H1 (cell line): ENCODE results near the gene TBC1D30. TPM values are rescaled to one million over a fixed set of nuclear protein-coding genes. Genes with fewer than 3 reads are reported as not detected.

Source experiments
- CTCF ChIA-PET: fragments of 300-600 bp; sonication (Branson Sonifier 250); formaldehyde crosslinking; loops from one replicate; lab custom pipeline; 2021; ENCODE audit not compliant: partially characterized antibody; lab: Charles Lee
- POLR2A ChIA-PET: fragments of 300-600 bp; sonication (Branson Sonifier 250); formaldehyde crosslinking; loops from one replicate; lab custom pipeline; 2021; ENCODE audit warnings: inconsistent platforms; ENCODE audit not compliant: partially characterized antibody; lab: Charles Lee
- DNase-seq, 2 experiments: peaks; one replicate each; pipeline versions ENCODE4 v3.0.0 to v3.0.0-alpha.2; 2010 to 2022; ENCODE audit warnings: low spot score in 2 of 2, low read depth in 1 of 2, mixed read lengths in 1 of 2
- FAIRE-seq: peaks from 2 replicates; lab custom pipeline; 2011; peaks lifted over from hg19 to GRCh38; lab: Jason Lieb, UNC
- H2AFZ ChIP-seq: 2 replicates; pipeline ENCODE4 v1.8.1; 2012; ENCODE audit warnings: low read length, inconsistent platforms
- H2AK5ac ChIP-seq: 2 replicates; pipeline ENCODE4 v1.6.1; 2013; ENCODE audit warnings: low read depth, low read length
- H2BK120ac ChIP-seq: replicated peaks from 2 replicates; pipeline ENCODE3; 2013; ENCODE audit warnings: low read depth, low read length, inconsistent platforms
- H2BK12ac ChIP-seq: 2 replicates; pipeline ENCODE4 v1.6.1; 2013; ENCODE audit warnings: low read depth, low read length
- H2BK15ac ChIP-seq: 2 replicates; pipeline ENCODE4 v1.6.1; 2013; ENCODE audit warnings: low read length
- H2BK20ac ChIP-seq: 2 replicates; pipeline ENCODE4 v1.6.1; 2013; ENCODE audit warnings: low read length
- H2BK5ac ChIP-seq: 2 replicates; pipeline ENCODE4 v1.6.1; 2013; ENCODE audit warnings: low read depth, low read length
- H3K14ac ChIP-seq: 2 replicates; pipeline ENCODE4 v1.6.1; 2013; ENCODE audit warnings: inconsistent platforms; ENCODE audit not compliant: insufficient read length
- H3K18ac ChIP-seq: 2 replicates; pipeline ENCODE4 v1.6.1; 2013; ENCODE audit warnings: low read length; ENCODE audit errors: extremely low read depth
- H3K23ac ChIP-seq: 2 replicates; pipeline ENCODE4 v1.6.1; 2013; ENCODE audit warnings: inconsistent platforms; ENCODE audit not compliant: insufficient read length
- H3K23me2 ChIP-seq: 2 replicates; pipeline ENCODE4 v1.6.1; 2013; ENCODE audit warnings: low read depth, low read length
- H3K27ac ChIP-seq: 2 replicates; pipeline ENCODE4 v1.6.1; 2011; ENCODE audit warnings: low read depth, low read length, inconsistent platforms
- H3K27me3 ChIP-seq, 4 experiments: replicated peaks in 1 of 4; 1 replicate in 1 of 4; 2 replicates in 3 of 4; pipeline versions ENCODE4 v1.6.1 to v1.8.1; 2011 to 2013; ENCODE audit warnings: low read length in 3 of 4, mild to moderate bottlenecking in 3 of 4, inconsistent platforms in 2 of 4, mixed read lengths in 2 of 4, moderate library complexity in 1 of 4; ENCODE audit not compliant: control insufficient read depth in 3 of 4, insufficient read depth in 3 of 4; ENCODE audit errors: extremely low read depth in 1 of 4
- H3K36me3 ChIP-seq, 4 experiments: 2 replicates each; pipeline versions ENCODE4 v1.6.1 to v1.8.1; 2011 to 2013; ENCODE audit warnings: mild to moderate bottlenecking in 4 of 4, low read length in 3 of 4, moderate library complexity in 2 of 4, control low read depth in 1 of 4, inconsistent platforms in 1 of 4; ENCODE audit not compliant: insufficient read depth in 4 of 4, control insufficient read depth in 2 of 4
- H3K4ac ChIP-seq: replicated peaks from 2 replicates; pipeline ENCODE3; 2013; ENCODE audit warnings: low read length, low read depth, mixed read lengths, inconsistent platforms; ENCODE audit not compliant: insufficient read length
- H3K4me1 ChIP-seq, 4 experiments: replicated peaks in 1 of 4; 1 replicate in 1 of 4; 2 replicates in 3 of 4; pipeline versions ENCODE4 v1.6.1 to v1.8.1; 2011 to 2013; ENCODE audit warnings: low read length in 3 of 4, inconsistent platforms in 2 of 4, mixed read lengths in 1 of 4; ENCODE audit not compliant: insufficient read depth in 4 of 4, control insufficient read depth in 3 of 4
- H3K4me2 ChIP-seq, 2 experiments: 2 replicates each; pipeline versions ENCODE4 v1.6.1 to v1.8.1; 2011 to 2013; ENCODE audit warnings: low read depth in 2 of 2, low read length in 2 of 2, control low read depth in 1 of 2, inconsistent platforms in 1 of 2, mild to moderate bottlenecking in 1 of 2; ENCODE audit not compliant: insufficient read depth in 1 of 2
- H3K4me3 ChIP-seq, 4 experiments: fragments of 200-600, 300-600 bp in 1 of 4; sonication (generic), shearing (Covaris generic), sonication (Bioruptor Twin) in 1 of 4; 2 replicates each; pipeline versions ENCODE4 v1.5.1 to v1.8.1; 2011 to 2016; ENCODE audit warnings: low read length in 4 of 4, low read depth in 3 of 4, control low read depth in 2 of 4, inconsistent platforms in 2 of 4, mild to moderate bottlenecking in 2 of 4, mixed read lengths in 1 of 4, moderate library complexity in 1 of 4; ENCODE audit not compliant: insufficient read depth in 2 of 4; ENCODE audit errors: extremely low read depth in 1 of 4
- H3K56ac ChIP-seq: replicated peaks from 2 replicates; pipeline ENCODE3; 2013; ENCODE audit warnings: low read depth, mild to moderate bottlenecking, mixed read lengths, low read length, inconsistent platforms; ENCODE audit not compliant: insufficient read length
- H3K79me1 ChIP-seq: 2 replicates; pipeline ENCODE4 v1.6.1; 2013; ENCODE audit warnings: low read depth, low read length, control low read depth
- H3K79me2 ChIP-seq, 2 experiments: 2 replicates each; pipeline versions ENCODE4 v1.6.1 to v1.8.1; 2012 to 2013; ENCODE audit warnings: low read length in 2 of 2, mild to moderate bottlenecking in 2 of 2, inconsistent platforms in 1 of 2; ENCODE audit not compliant: insufficient read depth in 2 of 2, control insufficient read depth in 1 of 2
- H3K9ac ChIP-seq, 4 experiments: replicated peaks in 1 of 4; 1 replicate in 1 of 4; 2 replicates in 3 of 4; pipeline versions ENCODE4 v1.6.1 to v1.8.1; 2011 to 2013; ENCODE audit warnings: low read depth in 3 of 4, low read length in 3 of 4, control low read depth in 2 of 4, mild to moderate bottlenecking in 2 of 4, moderate library complexity in 2 of 4, inconsistent platforms in 1 of 4; ENCODE audit errors: extremely low read depth in 1 of 4
- H3K9me3 ChIP-seq, 2 experiments: 2 replicates each; pipeline versions ENCODE4 v1.6.1 to v1.8.1; 2012 to 2013; ENCODE audit warnings: mild to moderate bottlenecking in 2 of 2, moderate library complexity in 2 of 2, control low read depth in 1 of 2, inconsistent platforms in 1 of 2, low read depth in 1 of 2, low read length in 1 of 2, mixed read lengths in 1 of 2; ENCODE audit not compliant: insufficient read depth in 2 of 2
- H4K20me1 ChIP-seq, 2 experiments: replicated peaks in 1 of 2; 2 replicates each; pipeline versions ENCODE3 to v1.8.1; 2011 to 2013; ENCODE audit warnings: inconsistent platforms in 2 of 2, low read length in 2 of 2, mild to moderate bottlenecking in 1 of 2; ENCODE audit not compliant: insufficient read depth in 2 of 2, control insufficient read depth in 1 of 2
- H4K5ac ChIP-seq: 2 replicates; pipeline ENCODE4 v1.6.1; 2013; ENCODE audit warnings: low read length, low read depth, mixed read lengths, inconsistent platforms; ENCODE audit not compliant: insufficient read length
- H4K8ac ChIP-seq: 2 replicates; pipeline ENCODE4 v1.8.0; 2013; ENCODE audit warnings: mild to moderate bottlenecking, moderate library complexity, low read length, inconsistent platforms; ENCODE audit not compliant: insufficient read depth; ENCODE audit errors: extremely low read depth
- H4K91ac ChIP-seq: replicated peaks from 2 replicates; pipeline ENCODE3; 2013; ENCODE audit warnings: low read length, mixed read lengths, inconsistent platforms; ENCODE audit not compliant: insufficient read length
- EGR1 ChIP-seq: IDR thresholded peaks from 2 replicates; pipeline ENCODE4 v1.6.1; 2011; ENCODE audit warnings: low read depth, low read length, borderline replicate concordance
- GTF2F1 ChIP-seq: IDR thresholded peaks from 2 replicates; pipeline ENCODE4 v1.6.1; 2012; ENCODE audit warnings: low read depth, low read length, improper control_type of control experiment, borderline replicate concordance
- JUND ChIP-seq: IDR thresholded peaks from 2 replicates; pipeline ENCODE4 v1.6.1; 2011; ENCODE audit warnings: mild to moderate bottlenecking, improper control_type of control experiment, low read length
- RBBP5 ChIP-seq: IDR thresholded peaks from 2 replicates; pipeline ENCODE4 v1.7.1; 2012; ENCODE audit warnings: low read depth, mild to moderate bottlenecking, inconsistent platforms, low read length, moderate library complexity, borderline replicate concordance
- RFX5 ChIP-seq: IDR thresholded peaks from 2 replicates; pipeline ENCODE4 v1.6.1; 2011; ENCODE audit warnings: low read depth, low read length, improper control_type of control experiment, borderline replicate concordance
- SIX5 ChIP-seq: IDR thresholded peaks from 2 replicates; pipeline ENCODE4 v1.6.1; 2011; ENCODE audit warnings: mild to moderate bottlenecking, low read depth, low read length
- WGBS, 2 experiments: shearing (Covaris generic) in 1 of 2; methylation state at CpG; one replicate each; pipeline versions ENCODE4 v1.1.6 to v1.1.7; 2013 to 2015; ENCODE audit warnings: low lambda C conversion rate in 2 of 2, mixed read lengths in 2 of 2, inconsistent platforms in 1 of 2, low coverage in 1 of 2, missing lambda C conversion rate in 1 of 2; ENCODE audit not compliant: insufficient replicate concordance in 2 of 2, insufficient coverage in 1 of 2, insufficient read length in 1 of 2; ENCODE audit errors: extremely low coverage in 1 of 2, missing lambda C conversion rate in 1 of 2; 5-methylcytosine and 5-hydroxymethylcytosine counted together
- polyA plus RNA-seq, 7 experiments: library from polyadenylated mRNA; depleted of rRNA in 3 of 7; stranded (reverse) in 5 of 7; unstranded in 2 of 7; fragments of >200 nt in 5 of 7; fragments of 200-250 nt in 2 of 7; gene quantifications; 1 replicate in 5 of 7; 2 replicates in 1 of 7; 4 replicates in 1 of 7; pipeline versions ENCODE4 v1.2.1 to v1.2.3, GENCODE V29; 2011 to 2013; ENCODE audit warnings: missing spikeins in 2 of 7, mixed read lengths in 2 of 7
- total RNA-seq: library from RNA; stranded (reverse); fragmentation: NEBNext Ultra II Directional; extraction: Animal tissue kit (Norgen Biotek cat#: 25700); gene quantifications from 2 replicates; pipeline ENCODE4 v1.2.1, GENCODE V29; 2021

Gene TBC1D30
- total and polyA plus RNA-seq, 2 of the 8 experiments (the other 6 are each of a cell fraction or from before 2014, with no cell fraction given): 2.8 to 5.5 TPM

DNA sequence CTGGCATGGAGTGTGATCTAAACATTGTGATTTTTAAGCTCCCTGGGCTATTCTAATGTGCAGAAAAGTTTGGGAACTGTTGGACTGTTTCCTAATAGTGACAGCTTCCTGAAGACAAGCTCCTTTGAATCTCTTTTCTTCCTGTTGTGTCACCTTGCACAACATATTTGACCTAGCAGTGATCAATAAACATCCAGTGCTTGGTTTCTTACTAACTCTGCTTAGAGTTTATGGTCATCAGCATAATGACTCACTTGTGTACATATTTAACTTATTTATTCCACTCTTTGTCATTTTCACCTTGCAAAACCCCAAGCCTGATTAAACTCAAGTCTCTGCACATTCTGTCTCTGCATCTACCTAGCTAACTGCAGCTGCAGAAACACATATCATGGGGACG, 27.3 kb upstream of the TBC1D30 start:
- ChIA-PET CTCF (interaction anchor here (0.6 to 4.6 kb wide), 18 partner anchors 9 to 923 kb away, joined by 3 to 34 read pairs (median 6); partner anchors contain the start of genes GNS and WIF1), POLR2A (interaction anchor here (0.6 kb wide), 1 partner anchor 21 kb away, joined by 3 read pairs; no protein-coding TSS in a partner anchor)
- Histone ChIP-seq H3K4me1 (peaks cover 0 to 3% (median 0%) of the 10 kb centered on the region in 4 experiments; a peak in 1 of 7 replicates), H2BK120ac (no peak overlapping the region), H3K27ac (no peak overlapping the region), H3K9ac (no peak overlapping the region), H4K8ac (no peak overlapping the region), H3K79me2 (no peaks in the 10 kb centered on the region), H3K79me1 (no peaks in the 10 kb centered on the region; the same call in 1 of the 2 replicates), H4K5ac (no peak overlapping the region), H2BK15ac (no peak overlapping the region), H3K56ac (no peak overlapping the region), H3K27me3 (no peaks in the 10 kb centered on the region), H2BK20ac (no peak overlapping the region), H2BK12ac (no peak overlapping the region), H3K4me2 (no peak overlapping the region), H3K14ac (no peak overlapping the region), H2AK5ac (no peak overlapping the region), H4K91ac (no peak overlapping the region), H2BK5ac (no peak overlapping the region), H3K23ac (no peak overlapping the region), H3K4ac (no peak overlapping the region), H3K9me3 (no peaks in the 10 kb centered on the region), H3K36me3 (no peaks in the 10 kb centered on the region), H3K4me3 (no peak overlapping the region), H4K20me1 (no peaks in the 10 kb centered on the region), H2AFZ (no peak overlapping the region), H3K18ac (no peak overlapping the region), H3K23me2 (peaks cover 1% of the 10 kb centered on the region; the same call in 1 of the 2 replicates)
- no peak for DNase-seq
- TF ChIP-seq EGR1 (no peak), GTF2F1 (no peak), JUND (no peak), RFX5 (no peak), SIX5 (no peak), RBBP5 (no peak)
- WGBS, 2 experiments: 77% methylated on average over 1 of the region's 1 CpG; no CpG with 5 or more reads in 1 of the 2 experiments
- FAIRE-seq: no peak
